Measurements from ENCODE around the gene ADAM10.

Gene ADAM10

GRCh38 chr15:58677426-58677825 lies 72.1 kb downstream of the ADAM10 start:
- H3K9ac ChIP-seq = no peak overlapping the region
- H4K20me1 ChIP-seq (ENCODE audit: insufficient read depth) = no peaks in the 10 kb centered on the region
- H3K36me3 ChIP-seq (ENCODE audit: insufficient read depth) = no peaks in the 10 kb centered on the region
- no peak overlapping the region for H3K27ac ChIP-seq
- H2AFZ ChIP-seq (ENCODE audit: low read depth) = no peak overlapping the region
- TF ChIP-seq CTCF (conservative IDR thresholded peaks at IDR 0.05; ENCODE audit: low read depth, low read length) = no peak
- H3K79me2 ChIP-seq (ENCODE audit: insufficient read depth, low read depth) = no peaks in the 10 kb centered on the region; the same call in 1 of the 2 replicates
- no peaks in the 10 kb centered on the region for H3K4me1 ChIP-seq (ENCODE audit: low read depth, poor library complexity, severe bottlenecking)
- H3K4me3 ChIP-seq (IDR thresholded peaks at IDR 0.05; ENCODE audit: insufficient read depth, low read depth, low read length) = no peak overlapping the region
- H3K27me3 ChIP-seq (ENCODE audit: insufficient read depth, low read depth) = no peaks in the 10 kb centered on the region
- H3K4me2 ChIP-seq = no peak overlapping the region

GRCh38 chr15:58676766-58677165 lies 72.7 kb downstream of the ADAM10 start:
- Histone ChIP-seq H2AFZ (ENCODE audit: low read depth) (no peak overlapping the region), H3K4me3 (IDR thresholded peaks at IDR 0.05; ENCODE audit: insufficient read depth, low read depth, low read length) (no peak overlapping the region), H3K27ac (no peak overlapping the region), H3K79me2 (ENCODE audit: insufficient read depth, low read depth) (no peaks in the 10 kb centered on the region; the same call in 1 of the 2 replicates), H4K20me1 (ENCODE audit: insufficient read depth) (no peaks in the 10 kb centered on the region), H3K9ac (no peak overlapping the region; the same call in 1 of the 2 replicates), H3K4me1 (ENCODE audit: low read depth, poor library complexity, severe bottlenecking) (no peaks in the 10 kb centered on the region), H3K4me2 (no peak overlapping the region), H3K27me3 (ENCODE audit: insufficient read depth, low read depth) (no peaks in the 10 kb centered on the region), H3K36me3 (ENCODE audit: insufficient read depth) (no peaks in the 10 kb centered on the region)
- no peak for TF ChIP-seq CTCF (conservative IDR thresholded peaks at IDR 0.05; ENCODE audit: low read depth, low read length)

- no peaks in the 10 kb centered on the region for H3K4me1 ChIP-seq (ENCODE audit: low read depth, poor library complexity, severe bottlenecking)
Measured at GRCh38 chr15:58671186-58671585, 78.3 kb downstream of the ADAM10 start.

GRCh38 chr15:58669108-58669507 lies 80.4 kb downstream of the ADAM10 start:
- Histone ChIP-seq H4K20me1 (ENCODE audit: insufficient read depth) (no peaks in the 10 kb centered on the region; the same call in 1 of the 2 replicates), H3K4me2 (no peak overlapping the region), H3K4me1 (ENCODE audit: low read depth, poor library complexity, severe bottlenecking) (no peaks in the 10 kb centered on the region), H3K4me3 (IDR thresholded peaks at IDR 0.05; ENCODE audit: insufficient read depth, low read depth, low read length) (no peak overlapping the region), H3K79me2 (ENCODE audit: insufficient read depth, low read depth) (no peaks in the 10 kb centered on the region), H3K9ac (no peak overlapping the region), H3K27ac (no peak overlapping the region), H2AFZ (ENCODE audit: low read depth) (no peak overlapping the region), H3K36me3 (ENCODE audit: insufficient read depth) (no peaks in the 10 kb centered on the region), H3K27me3 (ENCODE audit: insufficient read depth, low read depth) (no peaks in the 10 kb centered on the region)
- TF ChIP-seq CTCF (conservative IDR thresholded peaks at IDR 0.05; ENCODE audit: low read depth, low read length) = no peak

More at GRCh38 chr15:58671186-58671585, 78.3 kb downstream of the ADAM10 start:
- Histone ChIP-seq H3K27ac (no peak overlapping the region), H3K9ac (no peak overlapping the region), H2AFZ (ENCODE audit: low read depth) (no peak overlapping the region), H3K36me3 (ENCODE audit: insufficient read depth) (no peaks in the 10 kb centered on the region), H4K20me1 (ENCODE audit: insufficient read depth) (no peaks in the 10 kb centered on the region), H3K4me2 (no peak overlapping the region), H3K79me2 (ENCODE audit: insufficient read depth, low read depth) (no peaks in the 10 kb centered on the region), H3K27me3 (ENCODE audit: insufficient read depth, low read depth) (no peaks in the 10 kb centered on the region), H3K4me3 (IDR thresholded peaks at IDR 0.05; ENCODE audit: insufficient read depth, low read depth, low read length) (no peak overlapping the region)
- TF ChIP-seq CTCF (conservative IDR thresholded peaks at IDR 0.05; ENCODE audit: low read depth, low read length) = no peak

Data from KMS-11 (cell line).